PC-3 (cell line): ENCODE data around the gene EPN1. TPM values are rescaled to one million over a fixed set of nuclear protein-coding genes. Genes with fewer than 3 reads are reported as not detected.

Experiments used
- ATAC-seq: fragments of 200-7000 bp; cut with Tn5 transposase; 2 replicates; pipeline ENCODE4 v1.9.1; 2020; ENCODE audit warnings: mild to moderate bottlenecking, moderate library complexity
- BruUV-seq: library from RNA; stranded (reverse); fragments of 400-500 nt; replicated peaks from 2 replicates; lab custom pipeline; 2021; lab: Mats Ljungman, UMichigan
- CTCF ChIA-PET: fragments of 300-600 bp; sonication (Branson Sonifier 250); formaldehyde crosslinking; loops from one replicate; lab custom pipeline; 2022; ENCODE audit warnings: antibody characterized with exemption; lab: Charles Lee
- POLR2A ChIA-PET: fragments of 300-600 bp; sonication (Branson Sonifier 250); formaldehyde crosslinking; loops from one replicate; lab custom pipeline; 2022; ENCODE audit warnings: antibody characterized with exemption; ENCODE audit not compliant: unreplicated experiment; lab: Charles Lee
- DNase-seq: peaks from one replicate; pipeline ENCODE4 v3.0.0-alpha.2; 2015
- H2AFZ ChIP-seq: fragments of 300-600 bp; sonication (generic); 2 replicates; pipeline ENCODE4 v1.6.0; 2016; ENCODE audit warnings: antibody characterized with exemption, low read length
- H3F3A ChIP-seq: fragments of 300-600 bp; sonication (generic); one replicate; pipeline ENCODE4 v1.6.0; 2017; ENCODE audit warnings: antibody characterized with exemption, low read length, control low read depth, mild to moderate bottlenecking; ENCODE audit not compliant: unreplicated experiment
- H3K27ac ChIP-seq: fragments of 300-600 bp; sonication (generic); 2 replicates; pipeline ENCODE4 v1.5.1; 2016; ENCODE audit warnings: mild to moderate bottlenecking, low read length
- H3K27me3 ChIP-seq: fragments of 300-600 bp; sonication (generic); 2 replicates; pipeline ENCODE4 v1.6.1; 2016; ENCODE audit warnings: low read length, mixed read lengths
- H3K36me3 ChIP-seq: fragments of 300-600 bp; sonication (generic); 2 replicates; pipeline ENCODE4 v1.6.1; 2016; ENCODE audit warnings: low read depth, mixed run types, low read length, mixed read lengths
- H3K4me1 ChIP-seq: fragments of 300-600 bp; sonication (generic); 2 replicates; pipeline ENCODE4 v1.5.1; 2016; ENCODE audit warnings: low read length; ENCODE audit not compliant: insufficient read depth
- H3K4me2 ChIP-seq: fragments of 300-600 bp; sonication (generic); 2 replicates; pipeline ENCODE4 v1.6.0; 2016; ENCODE audit warnings: low read length
- H3K4me3 ChIP-seq: fragments of 300-600 bp; sonication (generic); 2 replicates; pipeline ENCODE4 v1.5.1; 2016; ENCODE audit warnings: mild to moderate bottlenecking, low read length, mixed read lengths
- H3K79me2 ChIP-seq: fragments of 300-600 bp; sonication (generic); 2 replicates; pipeline ENCODE4 v1.6.1; 2017; ENCODE audit warnings: low read length, mixed read lengths
- H3K9ac ChIP-seq: fragments of 300-600 bp; sonication (generic); 2 replicates; pipeline ENCODE4 v1.6.0; 2016; ENCODE audit warnings: mild to moderate bottlenecking, low read length
- H3K9me2 ChIP-seq: fragments of 300-600 bp; sonication (generic); replicated peaks from 2 replicates; pipeline ENCODE4 v1.6.1; 2016; ENCODE audit warnings: mixed run types, low read length, mixed read lengths
- H3K9me3 ChIP-seq: fragments of 300-600 bp; sonication (generic); 2 replicates; pipeline ENCODE4 v1.6.1; 2016; ENCODE audit warnings: low read length, mixed read lengths
- H4K20me1 ChIP-seq: fragments of 300-600 bp; sonication (generic); 2 replicates; pipeline ENCODE4 v1.6.1; 2016; ENCODE audit warnings: low read length, mixed read lengths
- EZH2 ChIP-seq: fragments of 300-600 bp; sonication (generic); IDR thresholded peaks from one replicate; pipeline ENCODE4 v1.6.1; 2017; ENCODE audit warnings: antibody characterized with exemption, mild to moderate bottlenecking, low read length; ENCODE audit not compliant: unreplicated experiment
- EZH2phosphoT487 ChIP-seq: fragments of 300-600 bp; sonication (generic); IDR thresholded peaks from 2 replicates; pipeline ENCODE4 v1.6.1; 2018; ENCODE audit warnings: mild to moderate bottlenecking, antibody characterized with exemption, low read length, borderline replicate concordance
- intact Hi-C: fragments of 100-400 bp; cut with micrococcal nuclease; formaldehyde crosslinking; loops from 2 replicates; pipeline ENCODE4 v1.9.0; 2023
- total RNA-seq: library from RNA; depleted of rRNA; stranded (reverse); fragments of >200 nt; gene quantifications from 2 replicates; pipeline ENCODE4 v1.2.3, GENCODE V29; 2014
- TF ChIP-seq, protein P1 (sequence below): fragments of 300-600 bp; sonication (generic); conservative IDR thresholded peaks from 2 replicates; pipeline ENCODE4 v1.5.1; 2017; ENCODE audit warnings: antibody characterized with exemption, low read depth, mild to moderate bottlenecking, low read length

Gene EPN1
- total RNA-seq, 1 experiment from 2014 or later = 203 TPM

DNA sequence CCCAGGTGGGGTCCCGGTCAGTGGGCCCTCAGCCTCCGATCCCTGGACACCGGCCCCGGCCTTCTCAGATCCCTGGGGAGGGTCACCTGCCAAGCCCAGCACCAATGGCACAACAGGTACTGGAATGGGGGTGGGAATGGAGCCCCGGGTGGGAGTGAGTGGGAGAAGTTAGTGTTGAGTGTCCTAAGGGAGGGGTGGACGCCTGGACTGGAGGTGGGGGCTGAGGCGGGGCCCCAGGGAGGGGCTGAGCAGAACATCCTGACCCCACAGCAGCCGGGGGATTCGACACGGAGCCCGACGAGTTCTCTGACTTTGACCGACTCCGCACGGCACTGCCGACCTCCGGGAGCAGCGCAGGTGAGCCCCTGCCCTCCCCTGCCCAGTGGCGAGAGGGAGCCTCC, 17.7 kb downstream of the EPN1 start:
- ChIA-PET CTCF (no interaction called here), POLR2A (no interaction called here)
- intact Hi-C loops = no loop called here
- Histone ChIP-seq H3K9ac (no peak overlapping the region), H3K79me2 (no peaks in the 10 kb centered on the region), H3K27me3 (no peaks in the 10 kb centered on the region), H3K9me2 (no peaks in the 10 kb centered on the region), H3K4me2 (no peak overlapping the region), H3K9me3 (no peaks in the 10 kb centered on the region), H4K20me1 (peaks cover under 1% of the 10 kb centered on the region; the same call in 1 of the 2 replicates), H3K4me3 (no peak overlapping the region), H2AFZ (no peak overlapping the region), H3F3A (no peaks in the 10 kb centered on the region), H3K4me1 (no peaks in the 10 kb centered on the region), H3K36me3 (peaks cover 38% of the 10 kb centered on the region), H3K27ac (no peak overlapping the region)
- BruUV-seq = no TSS peak
- DNase-seq = no peak
- ATAC-seq = no peak
- TF ChIP-seq, protein P1, sequence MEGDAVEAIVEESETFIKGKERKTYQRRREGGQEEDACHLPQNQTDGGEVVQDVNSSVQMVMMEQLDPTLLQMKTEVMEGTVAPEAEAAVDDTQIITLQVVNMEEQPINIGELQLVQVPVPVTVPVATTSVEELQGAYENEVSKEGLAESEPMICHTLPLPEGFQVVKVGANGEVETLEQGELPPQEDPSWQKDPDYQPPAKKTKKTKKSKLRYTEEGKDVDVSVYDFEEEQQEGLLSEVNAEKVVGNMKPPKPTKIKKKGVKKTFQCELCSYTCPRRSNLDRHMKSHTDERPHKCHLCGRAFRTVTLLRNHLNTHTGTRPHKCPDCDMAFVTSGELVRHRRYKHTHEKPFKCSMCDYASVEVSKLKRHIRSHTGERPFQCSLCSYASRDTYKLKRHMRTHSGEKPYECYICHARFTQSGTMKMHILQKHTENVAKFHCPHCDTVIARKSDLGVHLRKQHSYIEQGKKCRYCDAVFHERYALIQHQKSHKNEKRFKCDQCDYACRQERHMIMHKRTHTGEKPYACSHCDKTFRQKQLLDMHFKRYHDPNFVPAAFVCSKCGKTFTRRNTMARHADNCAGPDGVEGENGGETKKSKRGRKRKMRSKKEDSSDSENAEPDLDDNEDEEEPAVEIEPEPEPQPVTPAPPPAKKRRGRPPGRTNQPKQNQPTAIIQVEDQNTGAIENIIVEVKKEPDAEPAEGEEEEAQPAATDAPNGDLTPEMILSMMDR = no peak
- no peak for TF ChIP-seq EZH2
- TF ChIP-seq EZH2phosphoT487 = no peak

DNA sequence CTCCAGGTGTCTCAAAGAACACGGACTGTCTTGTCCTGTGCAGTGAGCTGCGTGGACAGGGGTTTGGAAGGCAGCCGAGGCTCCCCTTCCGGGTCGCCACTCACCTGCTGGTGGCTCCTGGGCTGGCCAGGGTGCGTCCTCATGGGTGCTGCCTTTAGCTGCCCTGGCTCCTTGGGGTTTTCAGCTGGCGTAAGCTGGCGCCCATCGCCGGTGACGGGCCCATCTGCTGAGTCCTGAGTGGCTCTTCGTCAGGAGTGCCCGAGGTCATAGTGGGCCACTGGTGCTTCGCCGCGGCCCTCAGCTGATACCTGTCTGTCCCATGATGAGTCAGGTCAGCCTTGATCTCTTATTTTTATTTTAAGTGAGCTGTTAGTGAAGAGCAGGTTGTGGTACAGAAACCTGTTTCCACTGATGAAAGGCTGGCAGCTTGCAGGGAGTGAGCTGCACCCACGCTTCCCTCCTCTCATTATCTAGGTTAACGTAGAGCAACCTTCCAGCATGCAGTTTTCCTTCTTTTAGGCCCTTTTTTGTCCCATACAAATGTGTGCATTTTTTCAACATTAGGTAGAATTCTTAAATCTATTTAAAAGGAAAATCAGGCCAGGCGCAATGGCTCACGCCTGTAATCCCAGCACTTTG, 18.4 kb downstream of the EPN1 start:
- no peaks in the 10 kb centered on the region for H3K4me1 ChIP-seq
- CTCF ChIA-PET = no interaction called here
- peaks cover 38% of the 10 kb centered on the region for H3K36me3 ChIP-seq
- POLR2A ChIA-PET = no interaction called here
- intact Hi-C loops = no loop called here
- no peaks in the 10 kb centered on the region for H3K27me3 ChIP-seq
- no TSS peak for BruUV-seq
- TF ChIP-seq EZH2 (no peak), EZH2phosphoT487 (no peak)
- TF ChIP-seq, protein P1 = no peak
- no peak for DNase-seq
- H3K9me3 ChIP-seq = no peaks in the 10 kb centered on the region
- no peak overlapping the region for H3K4me3 ChIP-seq
- H3K9ac ChIP-seq = no peak overlapping the region
- no peaks in the 10 kb centered on the region for H4K20me1 ChIP-seq
- H3K79me2 ChIP-seq = no peaks in the 10 kb centered on the region
- H3K4me2 ChIP-seq = no peak overlapping the region
- no peaks in the 10 kb centered on the region for H3K9me2 ChIP-seq
- no peak for ATAC-seq
- H2AFZ ChIP-seq = no peak overlapping the region
- no peak overlapping the region for H3K27ac ChIP-seq
- no peaks in the 10 kb centered on the region for H3F3A ChIP-seq

DNA sequence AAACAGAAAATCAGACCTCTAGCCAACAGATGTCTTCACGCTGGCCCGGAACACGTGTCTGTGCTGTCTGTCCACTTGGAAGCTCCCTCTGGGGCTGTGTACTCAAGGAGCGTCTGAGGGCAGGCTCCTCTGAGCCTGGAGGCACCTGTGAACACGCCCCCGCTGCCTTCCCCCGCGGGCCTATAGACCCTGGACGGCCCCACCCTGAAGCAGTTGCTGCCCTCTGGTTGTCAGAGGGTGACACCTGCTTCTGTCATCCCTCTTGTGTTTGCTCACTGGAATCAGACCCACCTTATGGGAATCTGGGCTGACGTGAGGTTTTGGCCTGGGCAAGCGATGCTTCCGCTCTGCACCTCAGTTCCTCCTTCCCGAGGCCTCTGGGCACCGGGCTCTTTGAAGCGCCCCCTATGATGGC, 19.2 kb downstream of the EPN1 start:
- H3K27me3 ChIP-seq = no peaks in the 10 kb centered on the region
- no peaks in the 10 kb centered on the region for H3F3A ChIP-seq
- BruUV-seq = no TSS peak

More for the DNA sequence above, 19.2 kb downstream of the EPN1 start:
- H3K9me2 ChIP-seq = no peaks in the 10 kb centered on the region
- no peaks in the 10 kb centered on the region for H4K20me1 ChIP-seq
- no peak overlapping the region for H3K27ac ChIP-seq
- no peak for DNase-seq
- no peaks in the 10 kb centered on the region for H3K79me2 ChIP-seq
- no peak overlapping the region for H3K9ac ChIP-seq
- TF ChIP-seq EZH2phosphoT487 = no peak
- TF ChIP-seq, protein P1 = no peak
- no peak for TF ChIP-seq EZH2
- H3K4me2 ChIP-seq = no peak overlapping the region
- H3K36me3 ChIP-seq = peaks cover 38% of the 10 kb centered on the region
- H3K4me3 ChIP-seq = no peak overlapping the region
- no peaks in the 10 kb centered on the region for H3K4me1 ChIP-seq
- POLR2A ChIA-PET = no interaction called here
- no peak for ATAC-seq
- H2AFZ ChIP-seq = no peak overlapping the region
- H3K9me3 ChIP-seq = no peaks in the 10 kb centered on the region
- intact Hi-C loops = no loop called here
- CTCF ChIA-PET = no interaction called here
